ENCODE results near the gene ARPC1A.
A peak's percentile ranks its signal among the peaks of the same experiment; 100 is the strongest.
"Not testable (repeated sequence)": the region's sequence is repeated elsewhere in the genome, so short reads cannot be mapped to it uniquely, and the experiment has no call there.

ARPC1A gene

DNA sequence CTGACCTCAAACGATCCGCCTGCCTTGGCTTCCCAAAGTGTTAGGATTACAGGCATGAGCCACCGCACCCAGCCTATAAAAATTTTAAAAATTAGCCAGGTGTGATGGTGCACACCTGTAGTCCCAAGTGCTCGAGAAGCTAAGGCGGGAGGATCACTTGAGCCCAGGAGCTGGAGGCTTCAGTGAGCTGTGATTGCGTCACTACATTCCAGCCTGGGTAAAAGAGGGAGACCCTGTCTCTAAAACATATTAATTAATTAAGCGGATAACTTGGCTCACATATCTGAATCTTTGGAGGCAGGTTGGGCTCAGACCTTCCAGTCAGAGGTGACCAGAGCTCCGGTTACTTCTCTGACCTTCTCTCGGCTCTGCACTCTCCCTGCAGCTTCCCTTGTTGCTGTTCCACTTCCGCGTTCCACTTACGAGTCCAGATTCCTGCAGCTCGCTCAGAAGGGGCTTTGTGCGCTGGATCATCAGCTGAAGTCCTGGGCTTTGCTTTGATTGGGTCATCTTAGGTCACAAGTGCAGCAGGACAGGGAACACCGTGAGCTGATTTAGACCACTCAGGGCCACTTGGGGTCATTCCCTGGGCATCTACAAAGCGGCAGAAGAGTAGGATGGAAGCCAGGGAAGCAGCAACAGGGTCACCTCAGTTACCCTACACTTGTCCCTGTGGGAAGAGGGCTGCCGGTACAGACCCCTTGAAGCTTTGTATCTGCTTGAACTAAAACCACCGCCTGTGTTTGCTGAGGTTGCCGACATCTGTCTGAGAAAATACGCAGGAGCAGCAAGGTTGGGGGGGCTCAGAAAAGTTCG is 46.8 kb downstream of the ARPC1A start:
- peak; percentile 63 for DNase-seq

DNA sequence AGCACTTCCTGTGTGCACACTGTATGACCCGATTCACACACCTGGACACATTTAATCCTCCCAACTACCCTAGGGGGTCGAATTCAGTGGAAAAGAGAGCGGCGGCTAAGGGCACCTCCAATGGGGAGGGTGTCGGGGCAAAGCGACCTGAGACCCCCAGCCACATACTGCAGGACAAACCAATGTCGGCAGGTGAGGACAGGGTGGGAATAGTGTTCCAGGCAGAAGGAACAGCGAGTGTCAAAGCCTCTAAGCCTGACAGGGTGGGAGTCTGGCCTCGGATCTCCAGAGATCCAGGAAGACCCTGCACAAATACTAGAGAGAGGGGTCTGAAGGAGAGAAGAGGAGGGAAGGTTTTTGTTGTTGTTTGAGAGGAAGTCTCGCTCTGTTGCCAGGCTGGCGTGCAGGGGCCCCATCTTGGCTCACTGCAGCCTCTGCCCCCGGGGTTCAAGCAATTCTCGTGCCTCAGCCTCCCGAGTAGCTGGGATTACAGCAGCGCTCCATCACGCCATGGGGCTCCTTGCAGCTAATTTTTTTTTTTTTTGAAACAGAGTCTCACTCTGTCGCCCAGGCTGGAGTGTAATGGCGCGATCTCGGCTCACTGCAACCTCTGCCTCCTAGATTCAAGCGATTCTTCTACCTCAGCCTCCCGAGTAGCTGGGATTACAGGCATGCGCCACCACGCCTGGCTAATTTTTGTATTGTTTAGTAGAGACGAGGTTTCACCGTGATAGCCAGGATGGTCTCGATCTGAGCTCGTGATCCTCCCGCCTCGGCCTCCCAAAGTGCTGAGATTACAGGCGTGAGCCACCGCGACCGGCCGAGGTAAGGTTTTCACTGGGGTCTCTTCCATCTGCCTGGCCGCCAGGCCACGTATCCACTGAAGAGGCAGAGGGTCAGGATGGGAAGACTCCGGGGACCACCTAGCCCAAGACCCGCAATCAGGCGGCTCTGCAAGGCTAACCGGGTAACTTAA is 47.7 kb downstream of the ARPC1A start:
- no peak for DNase-seq

DNA sequence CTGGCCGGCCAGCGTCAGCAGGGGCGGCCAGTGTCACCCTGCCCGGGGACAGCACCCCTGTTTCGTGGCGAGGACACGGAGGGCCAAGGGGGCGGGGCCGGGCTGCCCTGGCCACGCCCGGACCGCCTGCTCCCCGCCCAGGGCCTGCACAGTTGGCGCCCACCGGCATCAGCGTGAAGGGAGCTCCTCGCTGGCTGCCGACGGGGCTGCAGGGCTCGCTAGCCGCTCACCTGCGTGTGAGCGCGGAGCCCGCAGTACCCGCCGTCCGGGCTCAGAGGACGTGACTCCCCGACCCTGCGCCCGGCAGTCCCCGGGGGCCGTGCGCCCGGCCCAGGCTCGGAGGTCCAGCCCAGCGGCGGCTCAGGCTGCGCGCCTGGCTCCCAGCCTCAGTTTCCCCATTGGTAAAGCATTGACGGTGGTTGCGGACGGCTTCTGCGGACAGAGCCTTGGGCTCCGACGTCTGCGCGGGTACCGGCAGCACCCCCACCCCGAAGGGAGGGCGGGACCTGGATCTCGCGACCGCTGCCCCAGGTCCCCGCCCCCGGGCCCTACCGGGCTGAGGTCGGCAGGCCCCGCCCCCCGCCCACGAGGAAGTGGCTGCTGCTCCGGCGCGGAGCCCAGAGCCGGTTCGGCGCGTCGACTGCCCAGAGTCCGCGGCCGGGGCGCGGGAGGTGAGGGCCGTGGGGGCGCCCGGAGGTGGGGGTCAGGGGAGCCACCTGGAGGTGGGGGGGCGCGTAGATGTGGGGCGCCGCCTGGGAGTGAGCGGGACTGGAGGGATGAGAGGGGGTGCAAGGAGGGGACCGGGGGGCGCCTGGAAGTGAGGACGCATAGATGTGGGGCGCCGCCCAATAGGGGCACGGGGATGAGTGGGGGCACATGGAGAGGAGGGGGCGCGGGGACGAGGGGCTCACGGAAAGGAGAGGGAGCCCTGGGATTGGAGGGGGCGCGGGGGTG is 48.7 kb downstream of the ARPC1A start, which contains the start of gene ARPC1B:
Gene ARPC1B, plus strand, starts transcription at position 620 of the 954 bp plus-strand sequence. CDS start 10,985 bp downstream, outside the sequence.
- peak; percentile 67 for DNase-seq

DNA sequence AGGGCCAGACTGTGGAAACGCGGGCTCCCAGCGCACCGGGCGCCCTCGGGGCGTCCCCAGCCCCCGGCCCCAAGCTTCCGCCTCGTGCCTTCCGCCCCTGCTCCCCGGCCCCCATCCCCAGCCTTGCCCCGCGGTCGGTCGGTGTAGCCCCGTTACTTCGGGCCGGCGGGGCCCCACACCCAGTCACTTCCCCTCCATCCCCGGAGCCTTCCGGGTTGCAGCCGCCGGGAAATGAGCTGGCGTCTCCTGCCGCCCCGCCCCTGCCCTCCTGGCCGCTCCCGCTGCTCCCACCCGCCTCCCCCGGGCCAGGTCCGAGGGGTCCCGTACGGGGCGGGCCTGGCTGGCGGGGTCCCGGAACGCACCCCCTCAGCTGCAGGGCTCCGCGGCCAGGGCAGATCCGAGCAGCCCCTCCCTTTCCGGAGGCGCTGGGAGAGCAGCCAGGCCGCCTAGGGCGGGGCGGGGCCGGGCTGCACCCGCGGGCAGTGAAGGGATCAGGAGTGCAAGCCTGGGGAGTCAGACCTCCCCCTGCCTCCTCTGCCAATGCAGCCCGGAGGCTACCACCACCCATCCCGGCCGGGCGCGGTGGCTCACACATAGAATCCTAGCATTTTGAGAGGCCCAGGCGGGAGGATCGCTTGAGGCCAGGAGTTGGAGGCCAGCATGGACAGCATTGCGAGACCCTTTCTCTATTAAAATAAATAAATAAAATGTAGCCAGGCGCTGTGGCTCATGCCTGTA is 49.5 kb downstream of the ARPC1A start:
- DNase-seq: peak; percentile 55

DNA sequence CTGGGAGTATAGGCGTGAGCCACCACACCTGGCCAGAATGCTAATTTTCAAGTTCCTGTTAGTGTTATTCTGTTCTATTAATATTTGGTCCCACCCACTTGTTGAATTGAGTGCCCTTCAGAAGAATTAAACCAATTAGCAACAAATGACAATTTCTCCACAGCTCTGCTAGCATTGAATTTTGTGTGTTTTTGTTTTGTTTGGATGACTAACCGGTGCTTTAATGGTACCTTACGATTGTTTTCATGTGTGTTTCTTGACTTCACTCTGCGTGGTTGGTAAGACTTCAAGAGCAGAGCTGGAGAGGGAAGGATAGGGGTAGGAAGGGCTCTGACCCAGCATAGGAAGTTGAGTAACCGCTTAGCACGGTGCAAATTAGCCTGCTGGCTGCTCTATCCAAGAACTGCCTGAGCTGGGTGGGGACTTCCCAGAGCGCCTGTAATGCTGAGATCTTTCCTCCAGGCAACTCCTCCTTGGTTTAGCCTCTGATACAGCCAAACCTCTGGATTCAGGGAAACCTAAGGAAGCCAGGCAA is 53.4 kb downstream of the ARPC1A start:
- DNase-seq: peak; percentile 76

DNA sequence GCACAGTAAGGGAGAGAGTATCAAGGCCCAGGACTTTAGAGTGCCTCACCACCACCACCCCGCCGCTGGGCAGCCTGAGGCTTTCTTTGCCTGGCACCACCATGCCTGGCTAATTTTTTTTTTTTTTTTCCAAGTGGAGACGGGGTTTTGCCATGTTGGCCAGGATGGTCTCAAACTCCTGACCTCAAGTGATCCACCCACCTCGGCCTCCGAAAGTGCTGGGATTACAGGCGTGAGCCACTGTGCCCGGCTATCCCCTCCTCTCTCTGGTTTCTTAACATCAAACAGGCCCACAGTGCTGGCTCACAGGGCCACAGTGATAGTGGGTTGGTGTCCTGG is 54.0 kb downstream of the ARPC1A start:
- DNase-seq: not testable (repeated sequence)

DNA sequence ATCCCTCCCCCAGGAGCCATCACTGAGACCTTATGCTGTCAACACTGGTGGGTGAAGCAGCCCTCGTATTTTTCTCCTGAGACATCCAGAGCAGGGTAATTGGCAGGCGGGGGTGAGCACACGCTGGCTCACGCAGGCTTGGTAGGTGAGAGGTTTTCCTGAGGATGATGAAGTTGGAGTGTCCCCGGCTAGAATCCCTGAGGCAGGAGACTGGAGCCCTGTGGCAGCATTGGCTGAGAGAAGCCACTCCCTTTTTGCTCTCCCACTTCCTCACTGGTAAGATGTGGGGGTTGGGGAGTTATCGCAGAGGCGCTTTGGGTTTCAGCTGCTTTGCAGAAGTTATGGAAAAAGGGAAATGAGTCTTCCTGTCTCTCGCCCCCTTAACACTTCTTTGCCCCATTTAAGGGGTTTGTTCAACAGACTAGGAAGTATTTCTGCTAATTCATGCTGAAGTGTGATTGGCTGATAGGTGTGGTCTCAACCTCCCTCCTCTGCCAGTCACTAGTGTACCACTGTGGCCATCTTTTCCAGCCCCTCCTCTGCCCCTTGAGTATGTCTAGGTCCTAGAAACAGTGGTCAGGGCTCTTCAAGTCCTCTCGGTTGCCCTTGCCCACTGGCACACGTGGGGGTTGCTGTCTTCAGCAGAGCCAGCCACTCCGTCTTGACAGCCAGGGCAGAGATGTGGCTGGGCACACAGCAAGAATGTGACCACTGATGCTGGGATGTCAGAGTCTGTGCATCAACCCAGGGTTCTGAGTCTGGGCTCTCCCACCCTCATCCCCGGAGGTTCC is 54.5 kb downstream of the ARPC1A start:
- peak; percentile 47 for DNase-seq

DNA sequence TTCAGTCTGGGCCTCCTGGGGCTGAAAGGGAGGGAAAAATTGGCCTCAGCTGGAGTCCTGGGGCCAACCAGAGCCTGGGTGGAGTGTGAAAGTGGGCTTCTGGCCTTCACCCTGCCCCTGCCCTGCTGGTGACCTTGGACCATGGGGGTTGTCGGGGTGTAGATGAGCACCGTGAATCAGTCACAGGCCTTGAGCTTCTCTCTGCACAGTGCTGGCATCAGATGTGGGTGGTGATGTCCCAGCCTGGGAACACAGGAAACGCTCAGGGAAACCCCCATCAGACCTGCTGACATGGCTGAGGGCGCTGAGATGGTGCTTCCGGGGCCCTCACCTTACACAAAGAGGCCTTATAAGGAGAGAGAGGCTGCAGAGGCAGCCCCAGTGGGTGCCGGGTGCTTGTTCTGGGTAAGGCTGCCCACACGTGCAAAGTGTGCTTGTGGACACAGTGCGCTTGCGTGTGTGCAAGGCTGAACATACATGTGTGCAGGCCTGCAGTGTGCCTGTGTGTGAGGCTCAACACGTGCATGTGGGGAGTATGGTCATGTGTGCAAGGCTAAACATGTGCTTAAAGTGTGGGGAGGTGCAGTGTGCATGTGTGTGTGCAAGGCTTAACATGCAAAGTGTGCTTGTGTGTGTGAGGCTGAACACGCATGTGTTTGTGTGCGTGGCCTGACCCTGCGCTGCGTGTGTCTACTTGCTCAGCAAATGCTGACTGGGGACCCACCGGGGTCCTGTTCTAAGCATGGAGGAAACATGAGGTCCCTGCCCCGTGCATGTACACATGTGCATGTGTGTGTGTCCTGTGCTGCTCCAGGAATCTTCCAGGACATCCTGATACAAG is 55.3 kb downstream of the ARPC1A start:
- DNase-seq: no peak

DNA sequence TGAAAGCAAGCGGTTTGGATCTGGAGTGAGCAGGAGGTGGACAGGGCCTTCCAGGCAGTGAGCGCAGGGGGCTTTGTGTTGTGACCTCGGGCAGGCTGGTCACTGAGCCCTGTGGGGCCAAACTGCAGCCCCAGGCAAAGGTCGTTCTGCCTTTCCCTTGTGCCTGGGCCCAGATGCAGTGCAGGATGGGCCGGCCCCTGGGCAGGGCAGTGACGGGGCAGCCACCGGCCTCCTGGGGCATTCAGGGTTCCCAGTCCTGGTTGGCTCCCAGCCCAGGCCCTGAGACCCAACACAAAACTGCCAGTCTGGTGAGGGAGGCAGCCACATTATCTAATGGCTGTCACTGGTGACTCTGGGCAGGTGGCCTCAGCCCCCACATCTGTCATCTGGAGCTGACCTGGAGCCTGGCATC is 56.0 kb downstream of the ARPC1A start:
- no peak for DNase-seq

DNA sequence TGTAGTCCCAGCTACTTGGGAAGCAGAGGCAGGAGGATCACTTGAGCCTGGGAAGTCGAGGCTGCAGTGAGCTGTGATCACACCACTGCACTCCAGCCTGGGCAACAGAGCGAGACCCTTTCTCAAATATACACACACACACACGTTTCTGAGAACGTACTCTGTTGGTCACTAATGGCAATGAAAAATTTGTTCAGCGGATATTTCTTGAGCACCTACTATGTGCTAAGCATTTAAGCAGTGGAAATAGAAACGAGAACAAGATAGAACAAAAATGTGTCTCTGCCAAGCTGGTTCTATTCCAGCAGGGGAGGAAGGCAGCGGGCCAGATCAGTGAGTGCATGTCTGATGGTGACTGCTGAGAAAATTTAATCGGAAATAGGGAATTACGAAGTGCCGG is 57.5 kb downstream of the ARPC1A start:
- DNase-seq: no peak

DNA sequence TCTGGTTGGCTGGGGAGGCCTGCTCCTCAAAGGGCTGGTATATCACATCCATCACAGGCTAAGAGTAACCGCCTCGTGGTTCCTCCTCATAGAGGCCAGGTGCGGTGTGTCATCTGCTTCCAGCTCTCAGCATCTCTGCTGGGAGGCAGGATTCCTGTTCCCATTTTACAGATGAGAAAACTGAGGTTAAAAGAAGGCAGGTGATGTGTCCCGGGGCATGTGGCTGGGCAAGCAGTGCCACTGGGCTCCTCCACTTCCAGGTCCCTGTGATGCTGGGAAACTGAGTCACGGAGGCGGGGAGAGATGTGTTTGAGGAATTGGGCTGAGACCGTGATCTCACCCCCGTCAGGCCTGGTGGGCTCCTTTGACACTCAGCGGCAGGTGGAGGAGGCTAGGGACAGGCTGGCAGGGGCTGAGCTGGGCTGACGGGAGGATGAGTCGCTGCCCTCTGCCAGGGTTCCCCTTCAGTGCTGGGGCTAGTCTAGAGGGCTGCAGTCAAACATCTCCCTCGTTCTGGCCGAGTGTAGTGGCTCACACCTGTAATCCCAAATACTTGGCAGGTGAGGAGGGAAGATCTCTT is 58.2 kb downstream of the ARPC1A start:
- no peak for DNase-seq

DNA sequence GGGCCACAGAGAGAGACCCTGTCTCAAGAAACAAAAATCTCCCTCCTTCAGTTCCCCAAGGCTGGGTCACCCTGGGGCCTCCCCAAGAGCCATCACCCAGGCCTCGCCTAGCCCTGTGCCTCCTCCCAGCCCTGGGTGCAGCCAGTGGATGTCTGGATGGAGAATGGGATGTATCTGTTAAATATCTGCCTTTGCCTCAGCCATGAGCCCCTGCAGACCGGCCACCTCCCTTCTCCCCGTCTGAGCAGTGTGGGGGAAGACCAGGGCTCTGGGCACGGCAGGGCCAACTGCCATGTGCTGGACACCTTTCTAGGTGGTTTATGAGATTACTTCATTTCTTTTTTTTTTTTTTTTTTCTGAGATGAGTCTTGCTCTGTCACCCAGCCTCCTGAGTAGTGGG is 58.8 kb downstream of the ARPC1A start:
- no peak for DNase-seq

DNA sequence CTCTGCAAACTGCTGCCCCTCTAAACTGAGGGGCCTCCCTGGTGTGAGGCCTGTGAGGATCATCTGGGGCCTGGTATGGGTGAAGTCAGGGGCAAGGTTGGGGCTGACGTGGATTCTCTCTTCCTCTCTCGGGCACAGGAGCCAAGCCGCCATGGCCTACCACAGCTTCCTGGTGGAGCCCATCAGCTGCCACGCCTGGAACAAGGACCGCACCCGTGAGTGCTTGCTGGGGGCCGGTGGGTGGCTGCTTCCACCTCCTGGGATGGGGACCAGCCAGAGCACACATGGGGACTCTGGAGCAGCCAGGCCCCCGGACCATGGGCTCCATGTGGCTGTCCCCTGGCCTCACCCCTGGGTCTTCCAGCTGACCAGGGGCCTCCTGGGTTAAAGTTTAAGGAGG is 59.9 kb downstream of the ARPC1A start:
- DNase-seq: no peak

DNA sequence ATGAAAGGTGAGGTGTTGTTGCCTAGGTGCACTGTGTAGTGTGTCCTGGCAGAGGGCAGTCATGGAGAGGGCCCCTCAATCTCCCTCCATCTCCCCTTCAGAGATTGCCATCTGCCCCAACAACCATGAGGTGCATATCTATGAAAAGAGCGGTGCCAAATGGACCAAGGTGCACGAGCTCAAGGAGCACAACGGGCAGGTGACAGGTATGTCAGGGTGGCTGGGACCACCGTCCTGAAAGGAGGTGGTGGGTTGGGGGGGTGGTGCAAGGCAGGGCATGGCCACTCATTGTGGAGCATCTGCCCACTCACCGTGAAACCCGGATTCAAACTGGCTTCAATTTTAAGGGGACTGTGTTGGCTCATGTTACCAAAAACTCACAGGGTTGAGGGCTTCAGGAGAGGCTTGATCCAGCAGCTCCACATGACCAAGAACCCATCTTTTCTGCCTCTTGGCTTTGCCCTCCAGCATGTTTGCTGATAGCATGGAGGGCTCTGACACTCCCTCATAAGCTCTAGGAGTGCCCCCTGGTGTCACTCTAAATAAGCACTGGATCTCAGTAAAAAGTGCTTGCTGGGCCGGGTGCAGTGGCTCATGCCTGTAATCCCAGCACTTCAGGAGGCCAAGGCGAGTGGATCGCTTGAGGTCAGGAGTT is 61.0 kb downstream of the ARPC1A start:
- DNase-seq: peak; percentile 36

DNA sequence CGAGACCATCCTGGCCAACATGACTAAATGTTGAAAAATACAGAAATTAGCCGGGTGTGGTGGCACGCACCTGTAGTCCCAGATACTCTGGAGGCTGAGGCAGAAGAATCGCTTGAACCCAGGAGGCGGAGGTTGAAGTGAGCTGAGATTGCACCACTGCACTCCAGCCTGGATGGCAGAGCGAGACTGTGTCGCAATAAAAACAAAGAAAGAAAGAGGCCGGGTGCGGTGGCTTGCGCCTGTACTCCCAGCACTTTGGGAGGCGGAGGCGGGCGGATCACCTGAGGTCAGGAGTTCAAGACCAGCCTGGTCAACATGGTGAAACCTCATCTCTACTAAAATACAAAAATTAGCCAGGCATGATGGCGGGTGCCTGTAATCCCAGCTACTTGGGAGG is 61.5 kb downstream of the ARPC1A start:
- DNase-seq: not testable (repeated sequence)

DNA sequence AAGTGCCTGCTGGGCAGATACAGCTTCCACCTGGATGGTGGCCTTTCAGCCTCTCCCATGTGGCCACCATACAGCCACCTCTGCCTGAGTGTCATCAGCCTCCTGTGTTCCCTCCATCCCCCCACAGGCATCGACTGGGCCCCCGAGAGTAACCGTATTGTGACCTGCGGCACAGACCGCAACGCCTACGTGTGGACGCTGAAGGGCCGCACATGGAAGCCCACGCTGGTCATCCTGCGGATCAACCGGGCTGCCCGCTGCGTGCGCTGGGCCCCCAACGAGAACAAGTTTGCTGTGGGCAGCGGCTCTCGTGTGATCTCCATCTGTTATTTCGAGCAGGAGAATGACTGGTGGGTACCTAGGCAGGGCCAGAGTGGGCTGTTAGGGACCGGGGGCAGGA is 62.2 kb downstream of the ARPC1A start:
- DNase-seq: no peak

DNA sequence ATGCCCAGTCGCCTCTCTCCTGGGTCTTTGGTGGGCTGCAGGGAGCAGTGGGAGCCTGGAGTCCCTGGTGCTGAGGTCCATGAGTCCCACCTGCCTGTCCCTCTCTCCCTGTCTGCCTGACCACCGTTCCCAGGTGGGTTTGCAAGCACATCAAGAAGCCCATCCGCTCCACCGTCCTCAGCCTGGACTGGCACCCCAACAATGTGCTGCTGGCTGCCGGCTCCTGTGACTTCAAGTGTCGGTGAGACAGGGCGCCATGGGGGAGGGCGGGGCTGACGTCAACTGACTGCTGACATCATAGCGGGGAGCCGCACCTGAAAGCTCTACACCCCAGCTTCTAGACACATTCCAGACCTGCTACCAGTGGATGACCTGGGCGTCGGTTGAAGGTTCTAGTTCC is 64.1 kb downstream of the ARPC1A start:
- DNase-seq: no peak

DNA sequence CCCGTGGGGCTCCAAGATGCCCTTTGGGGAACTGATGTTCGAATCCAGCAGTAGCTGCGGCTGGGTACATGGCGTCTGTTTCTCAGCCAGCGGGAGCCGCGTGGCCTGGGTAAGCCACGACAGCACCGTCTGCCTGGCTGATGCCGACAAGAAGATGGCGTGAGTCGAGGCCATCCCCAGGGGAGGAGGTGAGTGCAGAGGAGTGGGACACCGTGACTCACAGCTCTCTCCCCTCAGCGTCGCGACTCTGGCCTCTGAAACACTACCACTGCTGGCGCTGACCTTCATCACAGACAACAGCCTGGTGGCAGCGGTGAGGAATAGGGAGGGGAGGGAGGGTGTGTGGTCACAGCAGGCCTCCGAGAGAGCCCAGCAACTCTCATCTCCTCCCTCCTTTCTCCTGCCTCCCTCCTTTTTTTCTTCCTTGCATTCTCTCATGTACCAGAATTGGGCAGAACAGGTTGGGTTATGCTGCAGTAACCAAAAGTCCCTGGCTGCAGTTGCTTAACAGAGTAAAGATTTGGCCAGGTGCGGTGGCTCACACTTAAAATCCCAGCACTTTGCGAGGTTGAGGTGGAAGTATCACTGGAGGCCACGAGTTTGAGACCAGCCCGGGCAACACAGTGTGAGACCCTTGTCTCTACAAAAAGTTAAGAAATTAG is 65.4 kb downstream of the ARPC1A start:
- no peak for DNase-seq
